IMR-90 (cell line): Measurements from ENCODE around the gene EPGN. TPM values are rescaled to one million over a fixed set of nuclear protein-coding genes. Genes with fewer than 3 reads are reported as not detected.
A peak's percentile ranks its signal among the peaks of the same experiment; 100 is the strongest.

Experiments
- ATAC-seq: fragments of 200-7000 bp; cut with Tn5 transposase; 2 replicates; pipeline ENCODE4 v1.9.1; 2020; ENCODE audit warnings: low read depth, mild to moderate bottlenecking, moderate library complexity
- BruUV-seq: library from RNA; stranded (reverse); fragments of 400-500 nt; replicated peaks from 2 replicates; lab custom pipeline; 2021; lab: Mats Ljungman, UMichigan
- CTCF ChIA-PET: fragments of 300-600 bp; formaldehyde crosslinking; extraction: SDS; loops from one replicate; lab custom pipeline; 2021; ENCODE audit warnings: antibody characterized with exemption; lab: Yijun Ruan, JAX
- POLR2A ChIA-PET: fragments of 300-600 bp; sonication (Branson Sonifier 250); formaldehyde crosslinking; loops from one replicate; lab custom pipeline; 2022; ENCODE audit warnings: antibody characterized with exemption; ENCODE audit not compliant: unreplicated experiment; lab: Charles Lee
- DNase-seq: peaks from one replicate; pipeline ENCODE4 v3.0.0; 2013
- H2AFZ ChIP-seq: replicated peaks from 2 replicates; pipeline ENCODE3; 2013; ENCODE audit warnings: low read length, mild to moderate bottlenecking; ENCODE audit not compliant: poor library complexity
- H2AK5ac ChIP-seq: 2 replicates; pipeline ENCODE4 v1.6.1; 2013; ENCODE audit warnings: low read depth, low read length, inconsistent platforms
- H2AK9ac ChIP-seq: replicated peaks from 2 replicates; pipeline ENCODE3; 2013; ENCODE audit warnings: mild to moderate bottlenecking, low read depth, low read length, moderate library complexity; ENCODE audit not compliant: poor library complexity
- H2BK120ac ChIP-seq: 2 replicates; pipeline ENCODE4 v1.6.1; 2013; ENCODE audit warnings: low read depth, low read length, inconsistent platforms
- H2BK15ac ChIP-seq: 3 replicates; pipeline ENCODE4 v1.6.1; 2013; ENCODE audit warnings: low read depth, low read length, inconsistent platforms
- H2BK20ac ChIP-seq: 2 replicates; pipeline ENCODE4 v1.6.1; 2013; ENCODE audit warnings: low read depth, mild to moderate bottlenecking, inconsistent platforms, low read length, moderate library complexity
- H2BK5ac ChIP-seq: 2 replicates; pipeline ENCODE4 v1.6.1; 2013; ENCODE audit warnings: mild to moderate bottlenecking, low read depth, low read length, inconsistent platforms; ENCODE audit not compliant: poor library complexity, severe bottlenecking
- H3K14ac ChIP-seq: replicated peaks from 2 replicates; pipeline ENCODE4 v1.6.1; 2013; ENCODE audit warnings: low read depth, low read length, inconsistent platforms
- H3K18ac ChIP-seq: 2 replicates; pipeline ENCODE4 v1.6.1; 2013; ENCODE audit warnings: low read depth, low read length, control low read depth
- H3K23ac ChIP-seq: 2 replicates; pipeline ENCODE4 v1.6.1; 2013; ENCODE audit warnings: low read depth, low read length, inconsistent platforms
- H3K27ac ChIP-seq: 2 replicates; pipeline ENCODE4 v1.5.1; 2013; ENCODE audit warnings: mild to moderate bottlenecking, control low read depth, low read length; ENCODE audit not compliant: insufficient read depth
- H3K27me3 ChIP-seq: 2 replicates; pipeline ENCODE4 v1.6.1; 2013; ENCODE audit warnings: low read length; ENCODE audit not compliant: control insufficient read depth, insufficient read depth
- H3K36me3 ChIP-seq: 2 replicates; pipeline ENCODE4 v1.6.1; 2013; ENCODE audit warnings: low read length, mixed read lengths; ENCODE audit not compliant: control insufficient read depth, insufficient read depth
- H3K4ac ChIP-seq: 2 replicates; pipeline ENCODE4 v1.6.1; 2013; ENCODE audit warnings: low read depth, low read length, inconsistent platforms
- H3K4me1 ChIP-seq: 2 replicates; pipeline ENCODE4 v1.6.1; 2013; ENCODE audit warnings: low read length, mixed read lengths; ENCODE audit not compliant: control insufficient read depth, insufficient read depth
- H3K4me2 ChIP-seq: 2 replicates; pipeline ENCODE4 v1.6.1; 2013; ENCODE audit warnings: low read depth, mild to moderate bottlenecking, control low read depth, low read length, moderate library complexity
- H3K4me3 ChIP-seq: 2 replicates; pipeline ENCODE4 v1.5.1; 2013; ENCODE audit warnings: low read depth, mild to moderate bottlenecking, control low read depth, low read length, moderate library complexity; ENCODE audit not compliant: insufficient read depth
- H3K56ac ChIP-seq: 2 replicates; pipeline ENCODE4 v1.6.1; 2013; ENCODE audit warnings: low read length, inconsistent platforms; ENCODE audit not compliant: insufficient read depth; ENCODE audit errors: extremely low read depth
- H3K79me1 ChIP-seq, 2 experiments: 2 replicates each; pipeline ENCODE4 v1.6.1; 2013; ENCODE audit warnings: low read length in 2 of 2, inconsistent platforms in 1 of 2, low read depth in 1 of 2
- H3K9ac ChIP-seq: 2 replicates; pipeline ENCODE4 v1.6.1; 2013; ENCODE audit warnings: low read depth, low read length, control low read depth
- H3K9me1 ChIP-seq: 2 replicates; pipeline ENCODE4 v1.6.1; 2013; ENCODE audit warnings: low read length, inconsistent platforms; ENCODE audit not compliant: insufficient read depth
- H3K9me3 ChIP-seq: 2 replicates; pipeline ENCODE4 v1.6.1; 2013; ENCODE audit warnings: low read length; ENCODE audit not compliant: control insufficient read depth, insufficient read depth
- H4K20me1 ChIP-seq: 2 replicates; pipeline ENCODE4 v1.6.1; 2013; ENCODE audit warnings: low read length, inconsistent platforms; ENCODE audit not compliant: insufficient read depth
- H4K5ac ChIP-seq: 2 replicates; pipeline ENCODE4 v1.6.1; 2013; ENCODE audit warnings: mild to moderate bottlenecking, low read depth, low read length, control low read depth
- H4K8ac ChIP-seq, 2 experiments: 2 replicates each; pipeline ENCODE4 v1.6.1; 2013; ENCODE audit warnings: low read depth in 2 of 2, low read length in 2 of 2, control low read depth in 1 of 2, inconsistent platforms in 1 of 2
- H4K91ac ChIP-seq: 2 replicates; pipeline ENCODE4 v1.6.1; 2013; ENCODE audit warnings: low read depth, low read length, inconsistent platforms; ENCODE audit not compliant: insufficient read depth
- CEBPB ChIP-seq: IDR thresholded peaks from 2 replicates; pipeline ENCODE4 v1.6.1; 2012; ENCODE audit warnings: low read depth, low read length, improper control_type of control experiment
- ELK1 ChIP-seq: fragments of 150-350 bp; IDR thresholded peaks from 2 replicates; pipeline ENCODE4 v1.6.1; 2016; ENCODE audit warnings: low read depth, mild to moderate bottlenecking, low read length, moderate library complexity, borderline replicate concordance
- MXI1 ChIP-seq: IDR thresholded peaks from 2 replicates; pipeline ENCODE4 v1.6.1; 2012; ENCODE audit warnings: low read depth, mild to moderate bottlenecking, low read length, moderate library complexity, borderline replicate concordance
- NFE2L2 ChIP-seq: fragments of 150-350 bp; IDR thresholded peaks from 2 replicates; pipeline ENCODE4 v1.6.1; 2016; ENCODE audit warnings: low read depth, mild to moderate bottlenecking, low read length
- POLR2A ChIP-seq: IDR thresholded peaks from 2 replicates; pipeline ENCODE4 v1.6.1; 2012; ENCODE audit warnings: mild to moderate bottlenecking, low read depth, low read length
- RCOR1 ChIP-seq: IDR thresholded peaks from 2 replicates; pipeline ENCODE4 v1.6.1; 2012; ENCODE audit warnings: mild to moderate bottlenecking, low read length, improper control_type of control experiment; ENCODE audit not compliant: insufficient replicate concordance
- dilution Hi-C: fragments of 300-500 bp; cut with HindIII; formaldehyde crosslinking; loops from one replicate; pipeline ENCODE4 v1.14.3; 2018; ENCODE audit warnings: low sequenced_read_pairs; ENCODE audit not compliant: unreplicated experiment
- in situ Hi-C: fragments of 300-500 bp; cut with MboI; formaldehyde crosslinking; loops from 3 replicates; pipeline ENCODE4 v1.14.3; 2019; ENCODE audit warnings: low sequenced_read_pairs, inconsistent platforms, mixed read lengths
- intact Hi-C: fragments of 100-400 bp; cut with micrococcal nuclease; formaldehyde crosslinking; loops from 2 replicates; pipeline ENCODE4 v1.10.0; 2022
- polyA plus RNA-seq, 3 experiments: library from polyadenylated mRNA; depleted of rRNA; stranded (reverse); fragments of >200 nt; gene quantifications; 2 replicates each; pipeline ENCODE4 v1.2.3, GENCODE V29; 2012; ENCODE audit warnings: low replicate concordance in 1 of 3
- total RNA-seq: library from RNA; depleted of rRNA; stranded (reverse); fragments of >200 nt; gene quantifications from 2 replicates; pipeline ENCODE4 v1.2.3, GENCODE V29; 2012

Gene EPGN
- total and polyA plus RNA-seq, 2 of the 4 experiments (the other 2 are of a cell fraction) = 0.18 TPM; not detected in 1

GRCh38 chr4:74282926-74283325 lies 25.3 kb upstream of the EPGN start:
- Histone ChIP-seq H2BK5ac (no peak overlapping the region), H2BK20ac (no peak overlapping the region), H3K4ac (no peak overlapping the region), H3K23ac (no peak overlapping the region), H3K18ac (no peak overlapping the region), H2AK5ac (no peak overlapping the region), H3K56ac (no peak overlapping the region), H3K4me3 (no peak overlapping the region), H3K9me1 (peaks cover 6% of the 10 kb centered on the region; the same call in 1 of the 2 replicates), H3K4me1 (peaks cover 4% of the 10 kb centered on the region), H3K79me1 (no peaks in the 10 kb centered on the region), H4K91ac (no peak overlapping the region), H3K9me3 (no peaks in the 10 kb centered on the region), H3K27me3 (no peaks in the 10 kb centered on the region), H3K27ac (no peak overlapping the region), H2AK9ac (no peak overlapping the region), H2BK120ac (no peak overlapping the region), H4K5ac (no peak overlapping the region), H3K4me2 (no peak overlapping the region), H4K8ac (no peak overlapping the region), H3K9ac (no peak overlapping the region), H2BK15ac (no peak overlapping the region), H3K36me3 (no peaks in the 10 kb centered on the region), H3K14ac (no peak overlapping the region), H2AFZ (no peak overlapping the region), H4K20me1 (no peaks in the 10 kb centered on the region)
- dilution Hi-C loops (no loop called here), intact Hi-C loops (no loop called here), in situ Hi-C loops (no loop called here)
- no TSS peak for BruUV-seq
- ATAC-seq (peak; percentile 35; the same call in 1 of the 2 replicates), DNase-seq (no peak)
- no peak for TF ChIP-seq MXI1
- no peak for TF ChIP-seq ELK1
- TF ChIP-seq CEBPB = no peak
- TF ChIP-seq NFE2L2 = no peak
- no peak for TF ChIP-seq POLR2A
- TF ChIP-seq RCOR1 = no peak
- ChIA-PET POLR2A (no interaction called here), CTCF (no interaction called here)
